Cardiac septum (tissue), 1 donor: ENCODE results near the gene ZNF618. TPM values are rescaled to one million over a fixed set of nuclear protein-coding genes. Genes with fewer than 3 reads are reported as not detected.
"Not testable (repeated sequence)": the region's sequence is repeated elsewhere in the genome, so short reads cannot be mapped to it uniquely, and the experiment has no call there.

Source experiments
- DNase-seq: peaks from one replicate; pipeline ENCODE4 v3.0.0-alpha.2; 2020; ENCODE audit warnings: low spot score
- intact Hi-C: fragments of 100-400 bp; cut with DNase I; formaldehyde crosslinking; loops from one replicate; pipeline ENCODE4 v1.14.0; 2022
- total RNA-seq: library from RNA; stranded (reverse); fragmentation: NEBNext Ultra II Directional; extraction: Animal tissue kit (Norgen Biotek cat#: 25700); gene quantifications from one replicate; pipeline ENCODE4 v1.2.1, GENCODE V29; 2021
- donor health status: DM: no; HTN: no; CAD: no.

The ZNF618 gene
- total RNA-seq, 1 donor from 2014 or later, result 1.7 TPM

DNA sequence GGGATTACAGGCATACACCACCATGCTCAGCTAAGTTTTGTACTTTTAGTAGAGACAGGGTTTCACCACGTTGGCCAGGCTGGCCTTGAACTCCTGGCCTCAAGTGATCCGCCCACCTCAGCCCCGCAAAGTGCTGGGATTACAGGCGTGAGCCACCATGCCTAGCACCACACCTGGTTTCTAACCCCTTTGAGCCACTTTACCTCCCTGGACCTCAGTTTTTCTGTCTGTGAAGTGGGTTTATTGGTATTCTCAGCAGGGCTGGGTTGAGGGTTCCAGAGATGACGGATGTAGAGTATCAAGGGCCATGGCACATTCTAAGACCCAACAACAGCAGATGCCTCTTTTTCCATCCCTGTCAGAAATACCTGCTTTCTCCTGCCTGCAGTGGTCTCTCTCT is 163.4 kb downstream of the ZNF618 start:
- intact Hi-C loops, result loop anchor here (10.0 kb wide), 1 partner anchor 195 kb away; no protein-coding TSS in a partner anchor
- DNase-seq, result peak; percentile 19

DNA sequence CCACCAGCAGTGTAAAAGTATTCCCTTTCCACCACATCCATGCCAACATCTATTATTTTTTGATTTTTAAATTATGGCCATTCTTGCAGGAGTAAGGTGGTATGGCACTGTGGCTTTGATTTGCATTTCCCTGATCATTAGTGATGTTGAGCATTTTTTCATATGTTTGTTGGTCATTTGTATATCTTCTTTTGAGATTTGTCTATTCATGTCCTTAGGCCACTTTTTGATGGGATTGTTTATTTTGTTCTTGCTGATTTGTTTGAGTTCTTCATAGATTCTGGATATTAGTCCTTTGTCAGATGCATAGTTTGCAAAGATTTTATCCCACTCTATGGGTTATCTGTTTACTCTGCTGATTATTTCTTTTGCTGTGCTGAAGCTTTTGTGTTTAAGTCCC is 167.6 kb downstream of the ZNF618 start:
- DNase-seq, intact Hi-C loops: not testable (repeated sequence)

DNA sequence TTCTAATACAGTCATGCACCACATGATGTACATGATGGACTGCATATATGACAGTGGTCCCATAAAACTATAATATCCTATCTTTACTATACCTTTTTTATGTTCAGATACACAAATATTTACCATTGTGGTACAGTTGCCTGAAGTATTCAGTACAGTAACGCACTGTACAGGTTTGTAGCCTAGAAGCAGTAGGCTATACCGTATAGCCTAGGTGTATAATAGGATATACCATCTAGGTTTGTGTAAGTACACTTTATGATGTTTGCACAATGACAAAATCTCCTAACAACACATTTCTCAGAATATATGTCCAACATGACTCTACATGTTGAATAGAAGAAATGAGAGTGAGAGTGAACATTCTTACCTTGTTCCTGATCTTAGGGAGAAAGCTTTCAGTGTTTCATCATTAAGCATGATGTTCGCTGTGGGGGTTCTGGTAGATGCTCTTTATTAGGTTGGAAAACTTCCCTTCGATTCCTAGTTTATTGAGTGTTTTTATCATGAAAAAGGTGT is 170.2 kb downstream of the ZNF618 start:
- no peak for DNase-seq
- intact Hi-C loops, result no loop called here

DNA sequence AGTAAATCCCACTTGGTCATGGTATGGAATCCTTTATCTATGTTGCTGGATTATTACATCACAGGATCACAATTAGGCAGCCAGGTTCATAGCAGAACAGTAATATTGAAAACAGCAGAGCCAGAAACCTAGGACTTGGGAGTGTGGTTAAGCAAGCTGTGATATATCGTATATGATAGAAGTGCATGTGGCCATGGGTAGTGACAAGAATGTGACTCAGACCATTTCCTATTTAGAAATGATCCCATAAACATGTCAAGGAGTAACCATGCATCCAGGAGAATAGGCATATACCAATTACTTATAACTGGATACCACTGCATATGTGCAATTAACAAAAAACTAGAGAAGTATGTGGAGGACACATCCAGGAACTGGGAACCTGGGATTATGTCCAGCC is 170.8 kb downstream of the ZNF618 start:
- no peak for DNase-seq
- intact Hi-C loops, result no loop called here

DNA sequence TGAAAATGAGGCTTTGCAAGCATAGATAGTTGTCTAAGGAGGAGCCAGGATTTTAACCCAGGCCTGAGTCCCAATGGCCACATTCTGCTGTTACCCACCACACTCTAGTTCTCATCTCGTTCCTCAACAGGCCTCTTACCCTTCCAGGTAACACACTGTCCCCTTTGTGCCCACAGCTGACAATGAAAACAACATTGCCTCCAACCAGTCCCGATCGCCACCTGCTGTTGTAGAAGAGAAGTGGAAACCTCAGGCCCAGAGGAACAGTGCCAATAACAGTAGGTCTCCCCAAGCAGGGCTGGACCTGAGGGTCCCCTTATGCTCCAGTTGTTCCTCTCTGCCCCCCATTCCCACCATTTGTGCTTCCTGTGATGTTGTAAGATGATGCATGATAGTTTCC is 171.6 kb downstream of the ZNF618 start:
- intact Hi-C loops, result no loop called here
- DNase-seq, result peak; percentile 24

DNA sequence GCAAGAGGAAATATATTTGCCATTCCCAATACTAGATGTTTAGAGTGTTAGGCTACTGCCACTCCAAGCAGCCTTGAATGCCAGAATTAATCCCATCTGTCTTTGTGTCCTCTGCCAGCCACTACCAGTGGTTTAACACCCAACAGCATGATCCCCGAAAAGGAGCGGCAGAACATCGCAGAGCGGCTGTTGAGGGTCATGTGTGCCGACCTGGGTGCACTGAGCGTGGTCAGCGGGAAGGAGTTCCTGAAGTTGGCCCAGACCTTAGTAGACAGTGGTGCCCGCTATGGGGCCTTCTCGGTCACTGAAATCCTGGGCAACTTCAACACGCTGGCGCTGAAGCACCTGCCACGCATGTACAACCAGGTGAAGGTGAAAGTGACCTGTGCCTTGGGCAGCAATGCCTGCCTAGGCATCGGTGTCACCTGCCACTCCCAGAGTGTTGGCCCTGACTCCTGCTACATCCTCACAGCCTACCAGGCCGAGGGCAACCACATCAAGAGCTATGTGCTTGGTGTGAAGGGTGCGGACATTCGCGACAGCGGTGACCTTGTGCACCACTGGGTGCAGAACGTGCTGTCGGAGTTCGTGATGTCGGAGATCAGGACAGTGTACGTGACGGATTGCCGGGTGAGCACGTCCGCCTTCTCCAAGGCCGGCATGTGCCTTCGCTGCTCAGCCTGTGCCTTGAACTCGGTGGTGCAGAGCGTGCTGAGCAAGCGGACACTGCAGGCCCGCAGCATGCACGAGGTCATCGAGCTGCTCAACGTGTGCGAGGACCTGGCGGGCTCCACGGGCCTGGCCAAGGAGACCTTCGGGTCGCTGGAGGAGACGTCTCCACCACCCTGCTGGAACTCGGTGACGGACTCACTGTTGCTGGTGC is 172.7 kb downstream of the ZNF618 start:
- peak; percentile 66 for DNase-seq
- intact Hi-C loops, result no loop called here

DNA sequence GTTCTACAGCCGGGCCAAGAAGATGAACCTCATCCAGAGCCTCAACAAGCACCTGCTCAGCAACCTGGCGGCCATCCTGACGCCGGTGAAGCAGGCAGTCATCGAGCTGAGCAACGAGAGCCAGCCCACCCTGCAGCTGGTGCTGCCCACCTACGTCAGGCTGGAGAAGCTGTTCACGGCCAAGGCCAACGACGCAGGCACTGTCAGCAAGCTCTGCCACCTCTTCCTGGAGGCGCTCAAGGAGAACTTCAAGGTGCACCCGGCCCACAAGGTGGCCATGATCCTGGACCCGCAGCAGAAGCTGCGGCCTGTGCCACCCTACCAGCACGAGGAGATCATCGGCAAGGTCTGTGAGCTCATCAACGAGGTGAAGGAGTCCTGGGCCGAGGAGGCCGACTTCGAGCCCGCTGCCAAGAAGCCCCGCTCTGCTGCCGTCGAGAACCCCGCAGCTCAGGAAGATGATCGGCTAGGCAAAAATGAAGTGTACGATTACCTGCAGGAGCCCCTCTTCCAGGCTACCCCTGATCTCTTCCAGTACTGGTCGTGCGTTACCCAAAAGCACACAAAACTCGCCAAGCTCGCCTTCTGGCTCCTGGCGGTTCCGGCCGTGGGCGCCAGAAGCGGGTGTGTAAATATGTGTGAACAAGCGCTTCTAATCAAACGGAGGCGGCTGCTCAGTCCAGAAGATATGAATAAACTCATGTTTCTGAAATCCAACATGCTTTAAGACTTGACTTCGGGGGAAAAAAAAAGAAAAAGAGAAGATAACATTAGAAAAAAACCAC is 173.5 kb downstream of the ZNF618 start:
- DNase-seq, result peak; percentile 47
- intact Hi-C loops, result loop anchor here (10.0 kb wide), 1 partner anchor 65 kb away; no protein-coding TSS in a partner anchor

DNA sequence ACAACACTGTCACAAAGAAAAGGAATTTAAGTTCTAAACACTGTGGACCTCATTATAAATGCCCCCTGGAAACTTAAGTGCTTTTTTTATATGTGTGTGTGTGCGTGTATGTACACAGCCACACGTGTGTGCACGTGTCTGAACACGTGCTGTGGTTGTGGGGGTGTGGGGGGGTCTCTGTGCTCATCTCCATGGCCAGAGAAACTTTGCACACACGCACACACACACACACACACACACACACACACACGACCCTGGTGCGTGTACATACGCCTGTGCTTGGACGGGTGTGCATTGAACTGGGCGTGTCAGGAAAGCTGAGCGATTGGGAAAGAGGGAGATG is 174.1 kb downstream of the ZNF618 start:
- peak; percentile 10 for DNase-seq
- intact Hi-C loops, result loop anchor here (10.0 kb wide), 1 partner anchor 65 kb away; no protein-coding TSS in a partner anchor

DNA sequence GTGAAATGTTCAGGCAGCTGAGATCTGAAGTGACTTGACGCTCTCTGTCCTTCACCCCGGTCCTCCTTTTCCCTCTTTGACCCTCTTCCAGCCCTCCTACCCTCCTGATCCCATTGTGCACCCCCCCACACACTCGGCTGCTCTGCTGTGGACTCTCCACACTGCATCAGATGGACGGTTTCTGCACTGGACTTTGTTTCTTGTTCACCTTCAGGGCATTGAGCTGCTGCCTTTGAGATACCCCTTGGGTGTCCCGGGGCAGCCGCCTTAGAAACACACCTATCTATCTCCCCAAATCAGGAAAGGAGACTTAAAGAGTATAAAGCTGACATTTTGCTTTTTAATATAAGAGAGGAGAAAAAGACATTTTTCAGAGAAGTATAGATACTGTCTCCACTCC is 174.5 kb downstream of the ZNF618 start:
- DNase-seq, result peak; percentile 65
- intact Hi-C loops, result loop anchor here (10.0 kb wide), 1 partner anchor 64 kb away; no protein-coding TSS in a partner anchor

DNA sequence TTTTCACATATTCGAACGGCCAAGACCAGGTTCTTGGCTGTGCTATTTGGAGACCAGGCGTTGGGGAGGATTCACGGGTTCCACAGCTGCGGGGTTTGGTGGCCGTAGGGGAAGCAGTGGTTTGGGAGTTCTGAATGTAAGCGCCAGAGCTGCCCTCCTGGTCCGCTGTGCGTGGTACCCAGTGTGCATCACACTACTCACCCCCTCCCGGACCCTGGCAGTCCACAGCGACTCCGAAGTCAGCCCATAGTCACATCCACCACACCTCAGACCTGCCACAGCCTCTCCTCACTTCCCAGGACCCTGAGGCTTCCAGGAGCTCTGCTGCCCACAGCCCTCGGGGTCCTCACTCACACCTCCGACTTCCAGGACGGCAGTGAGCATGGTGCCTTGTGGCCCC is 175.2 kb downstream of the ZNF618 start:
- intact Hi-C loops, result loop anchor here (10.0 kb wide), 1 partner anchor 64 kb away; no protein-coding TSS in a partner anchor
- DNase-seq, result peak; percentile 17

DNA sequence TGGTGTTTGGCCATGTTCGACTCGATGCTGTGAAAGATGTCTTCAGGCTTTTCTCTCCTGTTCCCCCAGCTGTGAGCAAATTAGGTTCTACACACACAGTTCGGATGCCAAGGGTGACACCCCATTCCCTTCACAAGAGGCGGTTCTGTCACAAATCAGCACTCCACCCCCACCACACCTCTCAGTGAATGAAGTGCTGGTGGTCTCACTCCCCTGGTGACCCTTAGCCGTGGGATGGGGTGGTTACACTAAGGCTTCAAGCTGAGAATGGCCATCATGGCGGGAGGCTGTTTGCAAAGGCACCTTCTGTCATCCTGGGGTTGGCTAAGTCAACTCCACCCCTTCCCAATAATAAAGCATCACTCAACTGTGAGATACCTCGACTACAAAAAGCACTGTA is 175.6 kb downstream of the ZNF618 start:
- DNase-seq, result no peak
- intact Hi-C loops, result loop anchor here (10.0 kb wide), 1 partner anchor 63 kb away; no protein-coding TSS in a partner anchor

DNA sequence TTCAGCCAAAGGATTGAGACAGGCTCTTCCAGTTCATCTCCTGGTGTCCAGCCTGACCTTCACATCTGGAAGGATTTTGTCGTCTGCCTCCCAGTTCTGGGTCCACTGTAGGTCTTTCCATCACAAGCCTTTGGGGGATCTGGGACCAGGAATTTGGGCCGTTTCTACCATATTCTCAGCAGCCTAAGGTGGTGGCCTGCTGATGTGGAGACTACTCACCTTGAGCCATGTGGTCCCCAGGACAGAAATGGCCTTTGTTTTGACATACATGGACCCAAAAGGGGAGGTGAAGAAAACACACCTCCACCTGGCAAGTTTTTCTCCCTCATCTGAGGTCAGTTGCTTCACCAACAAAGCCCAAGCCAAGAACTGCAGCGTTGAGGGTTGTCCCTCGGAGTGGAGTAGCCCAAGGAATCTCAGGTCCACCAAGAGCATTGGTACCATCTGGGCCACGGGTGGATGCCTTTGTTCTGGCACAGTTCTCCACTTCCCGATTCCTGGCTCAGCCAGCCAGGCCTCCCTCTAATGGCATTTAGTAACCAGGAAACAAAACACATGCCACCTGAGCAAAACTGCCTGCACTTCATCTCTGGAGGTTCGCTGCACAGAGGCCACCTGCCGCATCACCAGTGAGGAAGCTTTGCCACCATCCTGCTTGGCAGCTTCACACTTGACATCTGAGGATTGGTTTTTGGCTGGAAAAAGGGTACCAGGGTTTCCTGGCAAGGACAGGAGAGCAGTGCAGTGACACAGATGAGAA is 177.3 kb downstream of the ZNF618 start:
- DNase-seq, result peak; percentile 35
- intact Hi-C loops, result loop anchor here (10.0 kb wide), 1 partner anchor 61 kb away; no protein-coding TSS in a partner anchor

DNA sequence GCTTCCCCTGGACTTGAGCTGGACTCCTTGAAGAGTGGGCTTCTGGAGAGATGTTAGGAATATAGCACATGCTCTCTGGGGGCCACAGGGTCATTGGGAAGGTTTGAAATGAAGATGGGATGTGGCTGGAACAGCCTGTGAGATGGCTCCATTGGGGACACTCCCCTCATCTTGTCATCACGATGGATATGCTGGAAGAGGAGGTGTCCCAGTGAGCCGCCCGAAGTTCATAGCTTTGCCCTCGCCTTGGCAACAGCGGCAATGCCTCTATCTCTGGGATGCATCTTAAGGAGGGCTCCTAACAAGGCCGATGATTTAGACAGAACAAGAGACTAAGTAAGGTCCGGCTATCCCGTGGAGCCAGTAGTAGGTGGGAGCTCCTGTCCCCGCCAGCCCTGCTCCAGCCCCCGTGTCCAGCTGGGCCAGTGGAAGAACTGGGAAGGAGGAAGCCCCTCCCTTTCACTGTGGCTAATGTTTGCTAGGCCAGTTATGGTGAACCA is 178.1 kb downstream of the ZNF618 start:
- intact Hi-C loops, result loop anchor here (10.0 kb wide), 1 partner anchor 61 kb away; no protein-coding TSS in a partner anchor
- DNase-seq, result peak; percentile 43

DNA sequence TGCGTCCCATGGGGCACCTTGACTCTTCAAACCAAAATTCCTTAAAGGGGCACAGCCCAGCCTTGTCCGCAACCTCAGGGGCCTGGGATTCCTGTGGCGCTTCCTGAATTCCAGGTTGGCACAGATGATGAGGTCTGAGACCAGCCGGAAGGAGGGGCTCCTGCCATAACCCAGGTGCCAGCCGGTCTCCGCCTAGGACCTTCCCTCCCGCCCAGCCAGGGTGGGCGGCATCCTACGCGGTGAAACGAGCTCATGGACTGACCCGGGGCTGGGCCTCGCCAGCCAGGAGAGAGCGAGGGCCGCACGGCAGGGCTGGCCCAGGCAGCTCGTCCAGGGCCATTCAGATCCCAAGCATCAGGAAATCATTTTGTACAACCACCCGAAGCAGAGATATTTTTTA is 179.0 kb downstream of the ZNF618 start:
- intact Hi-C loops, result loop anchor here (10.0 kb wide), 1 partner anchor 60 kb away; no protein-coding TSS in a partner anchor
- DNase-seq, result peak; percentile 50

DNA sequence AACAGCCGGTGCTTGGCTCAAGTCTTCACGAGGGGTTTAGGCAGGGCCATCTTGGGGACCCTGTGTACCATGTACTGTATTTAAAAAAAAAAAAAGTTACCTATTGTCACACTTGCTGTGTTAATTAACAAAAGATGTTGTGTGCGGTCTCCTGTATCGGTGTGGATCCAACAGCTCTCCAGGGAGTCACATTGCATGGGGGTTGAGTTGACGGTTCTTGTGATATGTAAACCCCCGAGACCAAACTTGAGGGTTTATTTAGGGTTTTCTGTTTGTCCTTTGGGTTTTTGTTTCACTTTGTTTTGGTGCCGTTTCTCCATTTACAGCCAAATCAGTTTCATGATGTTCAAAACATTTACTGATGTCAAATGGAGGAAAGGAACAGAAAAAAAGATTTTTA is 179.8 kb downstream of the ZNF618 start:
- intact Hi-C loops, result loop anchor here (10.0 kb wide), 1 partner anchor 59 kb away; no protein-coding TSS in a partner anchor
- peak; percentile 31 for DNase-seq

DNA sequence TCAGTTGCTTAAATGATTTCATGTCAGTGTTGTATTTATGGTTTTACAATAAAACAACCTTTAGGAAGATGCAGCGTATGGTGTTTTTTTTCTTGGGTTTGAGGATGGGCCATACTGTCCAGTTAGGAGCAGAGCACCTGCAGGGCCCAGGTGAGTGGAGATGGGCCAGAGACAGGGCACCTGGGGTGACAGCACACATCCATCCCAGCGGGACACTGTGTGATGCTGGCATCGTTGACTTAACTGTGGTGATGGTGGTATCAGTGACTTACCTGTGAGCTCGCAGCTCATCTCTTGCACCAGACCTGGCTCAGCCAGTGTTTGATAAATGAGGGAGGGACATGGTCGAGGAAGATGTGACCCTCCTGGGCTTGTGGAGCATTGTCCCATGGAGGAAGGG is 180.4 kb downstream of the ZNF618 start:
- DNase-seq, result peak; percentile 9
- intact Hi-C loops, result loop anchor here (10.0 kb wide), 1 partner anchor 58 kb away; no protein-coding TSS in a partner anchor

DNA sequence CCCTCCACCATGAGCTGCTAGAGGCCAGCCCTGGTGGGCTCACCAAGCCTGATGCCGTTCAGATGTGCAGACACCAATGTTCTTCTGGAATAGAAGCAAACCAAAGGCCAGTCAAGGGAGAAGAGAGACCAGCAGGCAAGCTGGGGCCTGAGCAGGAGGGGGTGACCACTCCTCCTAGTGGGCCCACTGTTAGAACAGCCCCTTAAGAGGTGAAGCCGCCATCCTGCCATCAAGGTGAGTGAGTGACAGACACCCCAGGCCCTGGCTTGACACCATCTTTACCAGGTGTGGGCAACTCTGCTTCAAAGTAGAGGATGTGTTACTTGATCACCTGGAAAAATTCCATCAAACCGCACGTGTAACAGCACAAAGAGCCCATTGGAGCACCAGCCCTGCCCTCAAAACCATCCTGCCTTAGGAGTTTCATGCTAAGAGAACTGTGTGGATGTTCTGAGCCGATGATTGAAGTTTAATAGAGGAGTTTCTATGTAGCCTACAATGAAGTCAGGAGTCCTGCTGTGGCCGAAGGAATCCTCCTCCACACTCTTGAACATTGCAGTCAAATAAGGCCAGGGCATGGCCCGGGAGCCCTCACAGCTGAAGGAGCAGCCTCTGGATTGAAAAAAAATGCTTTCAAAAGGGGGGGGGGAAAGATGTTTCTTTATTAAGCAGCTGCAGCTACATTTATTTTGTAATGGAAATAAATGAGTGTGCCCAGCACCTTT is 181.2 kb downstream of the ZNF618 start:
- intact Hi-C loops, result loop anchor here (10.0 kb wide), 1 partner anchor 57 kb away; no protein-coding TSS in a partner anchor
- peak; percentile 63 for DNase-seq

DNA sequence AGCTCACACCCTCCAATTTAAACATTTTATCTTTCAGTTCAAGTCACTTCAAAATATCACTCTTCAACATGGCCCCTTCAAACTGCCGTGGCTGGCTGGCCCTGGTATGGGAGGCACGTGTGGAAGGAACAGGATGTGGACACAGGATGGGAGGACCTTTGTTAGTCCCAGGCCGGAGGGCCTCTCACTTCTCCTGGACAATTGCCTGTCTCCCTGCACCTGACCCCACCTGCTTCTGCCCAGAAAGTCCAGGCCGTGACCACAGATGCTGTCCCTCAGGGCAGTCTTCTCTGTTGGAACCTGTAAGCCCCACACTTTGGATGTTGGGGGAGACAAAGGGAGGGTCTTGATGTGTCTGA is 182.6 kb downstream of the ZNF618 start:
- peak; percentile 38 for DNase-seq
- intact Hi-C loops, result loop anchor here (10.0 kb wide), 1 partner anchor 56 kb away; no protein-coding TSS in a partner anchor
